ENCODE data around the gene ITSN2.
A peak's percentile ranks its signal among the peaks of the same experiment; 100 is the strongest.

ITSN2 gene

GRCh38 chr2:24262421-24262970, 97.8 kb downstream of the ITSN2 start:
- DNase-seq, result no peak

GRCh38 chr2:24261441-24261840, 98.9 kb downstream of the ITSN2 start:
- DNase-seq, result peak in 1 of 5 experiments; percentile 13

- no peak for DNase-seq
Measured at GRCh38 chr2:24259316-24259715, 101.0 kb downstream of the ITSN2 start.

GRCh38 chr2:24258718-24259117, 101.6 kb downstream of the ITSN2 start:
- no peak for DNase-seq

- DNase-seq, result no peak
Measured at GRCh38 chr2:24253303-24253919, 106.9 kb downstream of the ITSN2 start.

- DNase-seq, result no peak
Measured at GRCh38 chr2:24247592-24247991, 112.7 kb downstream of the ITSN2 start.

GRCh38 chr2:24247164-24247563, 113.2 kb downstream of the ITSN2 start:
- no peak for DNase-seq

GRCh38 chr2:24245986-24246776, 114.2 kb downstream of the ITSN2 start:
- DNase-seq, result no peak

GRCh38 chr2:24241528-24241927, 118.8 kb downstream of the ITSN2 start:
- DNase-seq, result no peak

- no peak for DNase-seq
Measured at GRCh38 chr2:24239553-24239952, 120.8 kb downstream of the ITSN2 start.

- no peak for DNase-seq
Measured at GRCh38 chr2:24238158-24238557, 122.2 kb downstream of the ITSN2 start.

- no peak for DNase-seq
Measured at GRCh38 chr2:24237313-24237712, 123.0 kb downstream of the ITSN2 start.

GRCh38 chr2:24233321-24233720, 127.0 kb downstream of the ITSN2 start:
- DNase-seq, result no peak

GRCh38 chr2:24231461-24231881, 128.9 kb downstream of the ITSN2 start:
- no peak for DNase-seq

GRCh38 chr2:24228470-24228869, 131.9 kb downstream of the ITSN2 start:
- peak in 1 of 5 experiments; percentile 11 for DNase-seq

- no peak for DNase-seq
Measured at GRCh38 chr2:24225499-24226242, 134.7 kb downstream of the ITSN2 start.

GRCh38 chr2:24222946-24223345, 137.4 kb downstream of the ITSN2 start:
- no peak for DNase-seq

GRCh38 chr2:24221343-24222050, 138.8 kb downstream of the ITSN2 start:
- DNase-seq, result no peak

- DNase-seq, result no peak
Measured at GRCh38 chr2:24220554-24221291, 139.6 kb downstream of the ITSN2 start.

GRCh38 chr2:24214880-24215279, 145.5 kb downstream of the ITSN2 start:
- peak in 1 of 5 experiments; percentile 79 for DNase-seq

- DNase-seq, result no peak
Measured at GRCh38 chr2:24211408-24211807, 148.9 kb downstream of the ITSN2 start.

- DNase-seq, result no peak
Measured at GRCh38 chr2:24210723-24211122, 149.6 kb downstream of the ITSN2 start.

All from T-helper 2 cell (primary cell).